Activated CD4-positive, alpha-beta T cell treated with anti-CD3 and anti-CD28 coated beads for 36 hours (primary cell): ENCODE results near the gene RPL36. TPM values are rescaled to one million over a fixed set of nuclear protein-coding genes. Genes with fewer than 3 reads are reported as not detected.

Source experiments
- ATAC-seq: fragments of 200-7000 bp; cut with Tn5 transposase; one replicate; pipeline ENCODE4 v1.10.0; 2021; ENCODE audit warnings: mild to moderate bottlenecking, moderate library complexity
- CTCF ChIA-PET: fragments of 350-600 bp; sonication (Branson Sonifier 250); formaldehyde crosslinking; loops from one replicate; lab custom pipeline; 2021; ENCODE audit warnings: antibody characterized with exemption; lab: Charles Lee
- POLR2A ChIA-PET: fragments of 350-600 bp; sonication (Branson Sonifier 250); formaldehyde crosslinking; loops from one replicate; lab custom pipeline; 2021; ENCODE audit warnings: antibody characterized with exemption, inconsistent platforms; lab: Charles Lee
- DNase-seq: peaks from one replicate; pipeline ENCODE4 v3.0.0-alpha.2; 2020
- H3K27ac Mint-ChIP-seq: one replicate; pipeline ENCODE4 v1.8.0; 2021; ENCODE audit warnings: mixed read lengths
- H3K27me3 Mint-ChIP-seq: one replicate; pipeline ENCODE4 v1.8.0; 2021; ENCODE audit warnings: mixed read lengths
- H3K36me3 Mint-ChIP-seq: one replicate; pipeline ENCODE4 v1.8.0; 2021; ENCODE audit warnings: low read depth, mixed read lengths
- H3K4me1 Mint-ChIP-seq: one replicate; pipeline ENCODE4 v1.8.0; 2021; ENCODE audit warnings: mixed read lengths
- H3K4me3 Mint-ChIP-seq: one replicate; pipeline ENCODE4 v1.8.0; 2021; ENCODE audit warnings: mild to moderate bottlenecking, moderate library complexity, mixed read lengths
- H3K9me3 Mint-ChIP-seq: one replicate; pipeline ENCODE4 v1.8.0; 2021; ENCODE audit warnings: low read depth, mixed read lengths
- intact Hi-C, 2 experiments: fragments of 100-400 bp; cut with DNase I in 1 of 2; cut with micrococcal nuclease in 1 of 2; formaldehyde crosslinking; loops; one replicate each; pipeline versions ENCODE4 v1.14.2 to v1.15.1; 2022 to 2024; cut with DNase I, micrococcal nuclease
- total RNA-seq, 2 experiments: library from RNA; stranded (reverse); gene quantifications; one replicate each; pipeline ENCODE4 v1.2.3, GENCODE V29; 2021

Gene RPL36
- total RNA-seq, 2 experiments from 2014 or later: 1,452 to 1,530 TPM

GRCh38 chr19:5707576-5708575 is 17.8 kb downstream of the RPL36 start:
- DNase-seq (no peak), ATAC-seq (no peak)
- CTCF ChIA-PET: interaction anchor here (0.8 kb wide), 1 partner anchor 18 kb away, joined by 4 read pairs; no protein-coding TSS in a partner anchor
- H3K36me3 Mint-ChIP-seq: peaks cover 49% of the 10 kb centered on the region
- H3K4me3 Mint-ChIP-seq: no peak overlapping the region
- H3K9me3 Mint-ChIP-seq: no peaks in the 10 kb centered on the region
- POLR2A ChIA-PET: interaction anchor here (0.7 to 1.8 kb wide), 5 partner anchors 12 to 21 kb away, joined by 3 to 7 read pairs (median 4); partner anchors contain the start of genes CATSPERD, LONP1 and RPL36
- H3K27ac Mint-ChIP-seq: no peak overlapping the region
- no peaks in the 10 kb centered on the region for H3K27me3 Mint-ChIP-seq
- intact Hi-C loops: no loop called here
- no peaks in the 10 kb centered on the region for H3K4me1 Mint-ChIP-seq

- Mint-ChIP-seq H3K4me3 (no peak overlapping the region), H3K27ac (no peak overlapping the region), H3K36me3 (peaks cover 44% of the 10 kb centered on the region), H3K27me3 (no peaks in the 10 kb centered on the region), H3K9me3 (no peaks in the 10 kb centered on the region), H3K4me1 (peaks cover 4% of the 10 kb centered on the region)
- POLR2A ChIA-PET: no interaction called here
- ATAC-seq: no peak
- intact Hi-C loops: no loop called here
- CTCF ChIA-PET: interaction anchor here (0.9 kb wide), 1 partner anchor 21 kb away, joined by 3 read pairs; the partner anchor contains the start of gene RPL36
- no peak for DNase-seq
Observed at GRCh38 chr19:5711025-5711424, 20.9 kb downstream of the RPL36 start.

- no peak overlapping the region for H3K27ac Mint-ChIP-seq
- intact Hi-C loops: no loop called here
- ChIA-PET CTCF (no interaction called here), POLR2A (interaction anchor here (1.0 kb wide), 1 partner anchor 22 kb away, joined by 3 read pairs; the partner anchor contains the start of gene RPL36)
- DNase-seq (no peak), ATAC-seq (no peak)
- no peak overlapping the region for H3K4me3 Mint-ChIP-seq
- H3K9me3 Mint-ChIP-seq: no peaks in the 10 kb centered on the region
- H3K27me3 Mint-ChIP-seq: no peaks in the 10 kb centered on the region
- peaks cover 7% of the 10 kb centered on the region for H3K4me1 Mint-ChIP-seq
- H3K36me3 Mint-ChIP-seq: peaks cover 46% of the 10 kb centered on the region
Observed at GRCh38 chr19:5711713-5712161, 21.6 kb downstream of the RPL36 start.

- ChIA-PET CTCF (interaction anchor here (1.0 kb wide), 1 partner anchor 15 kb away, joined by 3 read pairs; no protein-coding TSS in a partner anchor), POLR2A (interaction anchor here (0.9 kb wide), 1 partner anchor 70 kb away, joined by 3 read pairs; no protein-coding TSS in a partner anchor)
- no peak overlapping the region for H3K4me3 Mint-ChIP-seq
- ATAC-seq: no peak
- peaks cover 20% of the 10 kb centered on the region for H3K4me1 Mint-ChIP-seq
- no peaks in the 10 kb centered on the region for H3K27me3 Mint-ChIP-seq
- peaks cover 48% of the 10 kb centered on the region for H3K36me3 Mint-ChIP-seq
- DNase-seq: no peak
- no peaks in the 10 kb centered on the region for H3K9me3 Mint-ChIP-seq
- H3K27ac Mint-ChIP-seq: no peak overlapping the region
- intact Hi-C loops: no loop called here
Observed at GRCh38 chr19:5713228-5713627, 23.1 kb downstream of the RPL36 start.

GRCh38 chr19:5714816-5715215 is 24.7 kb downstream of the RPL36 start:
- Mint-ChIP-seq H3K36me3 (peaks cover 59% of the 10 kb centered on the region), H3K27me3 (no peaks in the 10 kb centered on the region), H3K9me3 (no peaks in the 10 kb centered on the region), H3K27ac (no peak overlapping the region), H3K4me3 (no peak overlapping the region), H3K4me1 (peaks cover 20% of the 10 kb centered on the region)
- intact Hi-C loops: no loop called here
- ChIA-PET POLR2A (interaction anchor here (0.7 to 2.2 kb wide), 2 partner anchors 24 to 646 kb away, joined by 5 to 8 read pairs; partner anchors contain the start of gene CLPP), CTCF (interaction anchor here (0.6 to 1.9 kb wide), 4 partner anchors 14 to 58 kb away, joined by 3 to 7 read pairs (median 4); partner anchors contain the start of gene RPL36)
- ATAC-seq (no peak), DNase-seq (no peak)

- ChIA-PET POLR2A (interaction anchor here (0.7 to 1.7 kb wide), 3 partner anchors 8 to 178 kb away, joined by 3 to 7 read pairs (median 4); no protein-coding TSS in a partner anchor), CTCF (interaction anchor here (2.0 to 2.6 kb wide), 2 partner anchors 28 to 30 kb away, joined by 5 to 14 read pairs; partner anchors contain the start of gene RPL36)
- no peaks in the 10 kb centered on the region for H3K9me3 Mint-ChIP-seq
- ATAC-seq (no peak), DNase-seq (no peak)
- peaks cover 27% of the 10 kb centered on the region for H3K4me1 Mint-ChIP-seq
- peaks cover 48% of the 10 kb centered on the region for H3K36me3 Mint-ChIP-seq
- H3K4me3 Mint-ChIP-seq: peak overlapping the region; percentile 98
- intact Hi-C loops: no loop called here
- H3K27me3 Mint-ChIP-seq: no peaks in the 10 kb centered on the region
- H3K27ac Mint-ChIP-seq: peak overlapping the region; percentile 99
Observed at GRCh38 chr19:5717215-5717935, 27.3 kb downstream of the RPL36 start.

- peak; percentile 84 for DNase-seq
- H3K4me1 Mint-ChIP-seq: peaks cover 27% of the 10 kb centered on the region
- no peaks in the 10 kb centered on the region for H3K9me3 Mint-ChIP-seq
- no peaks in the 10 kb centered on the region for H3K27me3 Mint-ChIP-seq
- ChIA-PET CTCF (interaction anchor here (0.6 to 2.7 kb wide), 5 partner anchors 27 to 100 kb away, joined by 3 to 32 read pairs (median 9); partner anchors contain the start of genes NRTN and RPL36), POLR2A (interaction anchor here (0.6 to 2.7 kb wide), 9 partner anchors 8 to 749 kb away, joined by 3 to 20 read pairs (median 7); partner anchors contain the start of gene KDM4B)
- ATAC-seq: peak; percentile 4
- H3K27ac Mint-ChIP-seq: peak overlapping the region; percentile 99
- H3K36me3 Mint-ChIP-seq: peaks cover 47% of the 10 kb centered on the region
- intact Hi-C loops: no loop called here
- H3K4me3 Mint-ChIP-seq: peak overlapping the region; percentile 98
Observed at GRCh38 chr19:5718037-5718578, 28.0 kb downstream of the RPL36 start.

- ChIA-PET CTCF (interaction anchor here (0.6 to 2.7 kb wide), 6 partner anchors 27 to 259 kb away, joined by 3 to 32 read pairs (median 6); partner anchors contain the start of genes NRTN, RANBP3 and RPL36), POLR2A (interaction anchor here (0.5 to 2.7 kb wide), 10 partner anchors 23 to 884 kb away, joined by 3 to 20 read pairs (median 7); partner anchors contain the start of gene KDM4B)
- ATAC-seq (peak; percentile 35), DNase-seq (peak; percentile 85)
- Mint-ChIP-seq H3K9me3 (no peaks in the 10 kb centered on the region), H3K27me3 (no peaks in the 10 kb centered on the region), H3K4me1 (peaks cover 27% of the 10 kb centered on the region), H3K36me3 (peaks cover 42% of the 10 kb centered on the region), H3K4me3 (peak overlapping the region; percentile 98), H3K27ac (peak overlapping the region; percentile 99)
- intact Hi-C loops: no loop called here
Observed at GRCh38 chr19:5718579-5719273, 28.6 kb downstream of the RPL36 start.

- H3K36me3 Mint-ChIP-seq: peaks cover 35% of the 10 kb centered on the region
- peaks cover 27% of the 10 kb centered on the region for H3K4me1 Mint-ChIP-seq
- no peak for ATAC-seq
Observed at GRCh38 chr19:5719274-5719960, 29.3 kb downstream of the RPL36 start.

More at GRCh38 chr19:5719274-5719960, 29.3 kb downstream of the RPL36 start:
- Mint-ChIP-seq H3K4me3 (peak overlapping the region; percentile 98), H3K27me3 (no peaks in the 10 kb centered on the region), H3K9me3 (no peaks in the 10 kb centered on the region), H3K27ac (peak overlapping the region; percentile 99)
- DNase-seq: peak; percentile 65
- intact Hi-C loops: no loop called here
- ChIA-PET CTCF (interaction anchor here (0.7 to 2.7 kb wide), 7 partner anchors 28 to 302 kb away, joined by 4 to 32 read pairs (median 5); partner anchors contain the start of genes NDUFA11, RPL36 and VMAC), POLR2A (interaction anchor here (0.5 to 2.7 kb wide), 11 partner anchors 11 to 883 kb away, joined by 3 to 20 read pairs (median 8); partner anchors contain the start of genes RANBP3, RPL36, SAFB and SAFB2)
